GM12878 (cell line): ENCODE data around the gene P2RY1.

Experiments used
- EGR1 ChIP-seq, 2 experiments: IDR thresholded peaks; 1 replicate in 1 of 2; 2 replicates in 1 of 2; pipeline ENCODE4 v1.6.1; 2011 to 2012; ENCODE audit warnings: low read depth in 2 of 2, low read length in 2 of 2, borderline replicate concordance in 1 of 2, mild to moderate bottlenecking in 1 of 2, moderate library complexity in 1 of 2
- JUND ChIP-seq: IDR thresholded peaks from 2 replicates; pipeline ENCODE4 v1.6.1; 2012; ENCODE audit warnings: low read depth, mild to moderate bottlenecking, low read length, improper control_type of control experiment, moderate library complexity
- NRF1 ChIP-seq: conservative IDR thresholded peaks from 2 replicates; pipeline ENCODE4 v1.6.1; 2011; ENCODE audit warnings: mild to moderate bottlenecking, low read depth, low read length, improper control_type of control experiment
- POLR2A ChIP-seq: IDR thresholded peaks from 2 replicates; pipeline ENCODE4 v1.6.1; 2011; ENCODE audit warnings: low read depth, mild to moderate bottlenecking, low read length
- RBBP5 ChIP-seq: fragments of 200-600 bp; sonication (generic); conservative IDR thresholded peaks from 2 replicates; pipeline ENCODE4 v1.6.1; 2016
- RELA ChIP-seq: fragments of 450-650 bp; IDR thresholded peaks from 2 replicates; pipeline ENCODE4 v1.8.0; 2014; ENCODE audit warnings: borderline replicate concordance; ENCODE audit not compliant: partially characterized antibody
- RFX5 ChIP-seq: IDR thresholded peaks from 2 replicates; pipeline ENCODE4 v1.6.1; 2011; ENCODE audit warnings: low read depth, low read length, improper control_type of control experiment
- SKIL ChIP-seq: fragments of 450-650 bp; IDR thresholded peaks from 2 replicates; pipeline ENCODE4 v1.6.1; 2017; ENCODE audit warnings: mild to moderate bottlenecking, low read depth, inconsistent platforms; ENCODE audit not compliant: poor library complexity, severe bottlenecking
- SRF ChIP-seq, 2 experiments: IDR thresholded peaks; 2 replicates each; pipeline ENCODE4 v1.6.1; 2011; ENCODE audit warnings: low read depth in 2 of 2, low read length in 2 of 2, mild to moderate bottlenecking in 1 of 2, moderate library complexity in 1 of 2
- STAT1 ChIP-seq: fragments of 450-650 bp; conservative IDR thresholded peaks from 2 replicates; pipeline ENCODE4 v1.6.1; 2014; ENCODE audit warnings: antibody characterized with exemption, mild to moderate bottlenecking
- SUZ12 ChIP-seq: fragments of 200-600 bp; sonication (generic); IDR thresholded peaks from one replicate; pipeline ENCODE4 v1.6.1; 2018; ENCODE audit warnings: antibody characterized with exemption, mild to moderate bottlenecking; ENCODE audit not compliant: unreplicated experiment
- TCF7 ChIP-seq: IDR thresholded peaks from 2 replicates; pipeline ENCODE4 v1.6.1; 2014; ENCODE audit warnings: antibody characterized with exemption, borderline replicate concordance
- TF ChIP-seq, protein P1 (sequence below), 3 experiments: IDR thresholded peaks in 2 of 3; conservative IDR thresholded peaks in 1 of 3; 2 replicates each; pipeline ENCODE4 v1.5.1; 2011; ENCODE audit warnings: low read depth in 3 of 3, low read length in 3 of 3, mild to moderate bottlenecking in 3 of 3, control low read depth in 2 of 3, moderate library complexity in 2 of 3, inconsistent platforms in 1 of 3, mixed read lengths in 1 of 3; ENCODE audit not compliant: control insufficient read depth in 2 of 3, insufficient read depth in 1 of 3; ENCODE audit errors: extremely low read depth in 1 of 3
- TF ChIP-seq, protein P2 (sequence below): IDR thresholded peaks from 2 replicates; pipeline ENCODE4 v1.6.1; 2012; ENCODE audit warnings: mild to moderate bottlenecking, low read depth, low read length

DNA sequence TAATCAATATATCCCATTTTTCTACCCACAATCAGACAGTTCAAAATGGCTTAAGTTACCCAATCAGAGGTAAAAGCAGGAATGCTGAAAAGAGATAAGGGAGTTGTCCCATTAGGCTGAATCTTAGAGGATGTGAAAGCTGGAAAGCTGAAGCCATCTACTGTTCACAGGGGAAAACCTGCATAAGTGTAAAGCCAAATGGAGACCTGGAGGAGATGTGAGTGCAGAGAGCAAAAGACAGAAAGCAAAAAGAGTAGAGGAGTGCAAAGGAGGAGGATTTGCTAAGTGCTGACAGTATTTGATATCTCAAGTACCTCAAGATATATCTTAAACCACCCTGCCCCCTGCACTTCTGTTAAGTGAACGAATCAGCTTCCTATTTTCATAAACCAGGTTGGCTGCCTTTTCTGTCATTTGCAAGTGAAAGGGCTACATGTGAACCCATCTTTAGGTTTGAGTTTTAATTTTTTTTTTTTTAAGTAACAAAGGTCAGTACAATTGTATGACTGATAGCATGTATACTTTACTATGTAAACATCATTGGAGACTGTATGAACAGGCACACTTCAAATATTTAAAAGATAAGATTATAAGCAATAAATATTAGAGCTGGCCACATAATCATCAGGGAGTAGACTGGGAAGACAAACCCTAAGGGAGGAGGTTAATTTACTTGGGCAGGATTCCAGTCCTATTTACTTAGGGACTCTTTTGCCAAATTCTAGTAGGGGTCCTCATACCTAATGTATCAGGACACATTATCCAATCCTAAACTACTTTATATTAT is 22.8 kb upstream of the P2RY1 start:
- TF ChIP-seq, protein P1, sequence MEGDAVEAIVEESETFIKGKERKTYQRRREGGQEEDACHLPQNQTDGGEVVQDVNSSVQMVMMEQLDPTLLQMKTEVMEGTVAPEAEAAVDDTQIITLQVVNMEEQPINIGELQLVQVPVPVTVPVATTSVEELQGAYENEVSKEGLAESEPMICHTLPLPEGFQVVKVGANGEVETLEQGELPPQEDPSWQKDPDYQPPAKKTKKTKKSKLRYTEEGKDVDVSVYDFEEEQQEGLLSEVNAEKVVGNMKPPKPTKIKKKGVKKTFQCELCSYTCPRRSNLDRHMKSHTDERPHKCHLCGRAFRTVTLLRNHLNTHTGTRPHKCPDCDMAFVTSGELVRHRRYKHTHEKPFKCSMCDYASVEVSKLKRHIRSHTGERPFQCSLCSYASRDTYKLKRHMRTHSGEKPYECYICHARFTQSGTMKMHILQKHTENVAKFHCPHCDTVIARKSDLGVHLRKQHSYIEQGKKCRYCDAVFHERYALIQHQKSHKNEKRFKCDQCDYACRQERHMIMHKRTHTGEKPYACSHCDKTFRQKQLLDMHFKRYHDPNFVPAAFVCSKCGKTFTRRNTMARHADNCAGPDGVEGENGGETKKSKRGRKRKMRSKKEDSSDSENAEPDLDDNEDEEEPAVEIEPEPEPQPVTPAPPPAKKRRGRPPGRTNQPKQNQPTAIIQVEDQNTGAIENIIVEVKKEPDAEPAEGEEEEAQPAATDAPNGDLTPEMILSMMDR (IDR thresholded peaks at IDR 0.05 in 2 of 3, conservative IDR thresholded peaks at IDR 0.05 in 1 of 3; ENCODE audit: control insufficient read depth in 2 of 3, extremely low read depth in 1 of 3, insufficient read depth in 1 of 3, low read depth in 3 of 3, low read length in 3 of 3): no peak
- TF ChIP-seq JUND: no peak
- no peak for TF ChIP-seq POLR2A
- no peak for TF ChIP-seq SRF (IDR thresholded peaks at IDR 0.05; ENCODE audit: low read depth in 2 of 2, low read length in 2 of 2)
- TF ChIP-seq SKIL: no peak
- TF ChIP-seq RFX5: no peak
- no peak for TF ChIP-seq EGR1 (IDR thresholded peaks at IDR 0.05; ENCODE audit: borderline replicate concordance in 1 of 2, low read depth in 2 of 2, low read length in 2 of 2)
- TF ChIP-seq, protein P2, sequence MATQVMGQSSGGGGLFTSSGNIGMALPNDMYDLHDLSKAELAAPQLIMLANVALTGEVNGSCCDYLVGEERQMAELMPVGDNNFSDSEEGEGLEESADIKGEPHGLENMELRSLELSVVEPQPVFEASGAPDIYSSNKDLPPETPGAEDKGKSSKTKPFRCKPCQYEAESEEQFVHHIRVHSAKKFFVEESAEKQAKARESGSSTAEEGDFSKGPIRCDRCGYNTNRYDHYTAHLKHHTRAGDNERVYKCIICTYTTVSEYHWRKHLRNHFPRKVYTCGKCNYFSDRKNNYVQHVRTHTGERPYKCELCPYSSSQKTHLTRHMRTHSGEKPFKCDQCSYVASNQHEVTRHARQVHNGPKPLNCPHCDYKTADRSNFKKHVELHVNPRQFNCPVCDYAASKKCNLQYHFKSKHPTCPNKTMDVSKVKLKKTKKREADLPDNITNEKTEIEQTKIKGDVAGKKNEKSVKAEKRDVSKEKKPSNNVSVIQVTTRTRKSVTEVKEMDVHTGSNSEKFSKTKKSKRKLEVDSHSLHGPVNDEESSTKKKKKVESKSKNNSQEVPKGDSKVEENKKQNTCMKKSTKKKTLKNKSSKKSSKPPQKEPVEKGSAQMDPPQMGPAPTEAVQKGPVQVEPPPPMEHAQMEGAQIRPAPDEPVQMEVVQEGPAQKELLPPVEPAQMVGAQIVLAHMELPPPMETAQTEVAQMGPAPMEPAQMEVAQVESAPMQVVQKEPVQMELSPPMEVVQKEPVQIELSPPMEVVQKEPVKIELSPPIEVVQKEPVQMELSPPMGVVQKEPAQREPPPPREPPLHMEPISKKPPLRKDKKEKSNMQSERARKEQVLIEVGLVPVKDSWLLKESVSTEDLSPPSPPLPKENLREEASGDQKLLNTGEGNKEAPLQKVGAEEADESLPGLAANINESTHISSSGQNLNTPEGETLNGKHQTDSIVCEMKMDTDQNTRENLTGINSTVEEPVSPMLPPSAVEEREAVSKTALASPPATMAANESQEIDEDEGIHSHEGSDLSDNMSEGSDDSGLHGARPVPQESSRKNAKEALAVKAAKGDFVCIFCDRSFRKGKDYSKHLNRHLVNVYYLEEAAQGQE: no peak
- TF ChIP-seq STAT1: no peak
- no peak for TF ChIP-seq NRF1
- TF ChIP-seq SUZ12: no peak
- TF ChIP-seq TCF7: no peak
- no peak for TF ChIP-seq RBBP5
- TF ChIP-seq RELA: no peak
